Stimulated activated CD8-positive, alpha-beta memory T cell treated with anti-CD3 and anti-CD28 coated beads, Interleukin-15, amount 100 ng/mL, for 48 hours (primary cell): ENCODE results near the gene DEFB119.
"Not testable (repeated sequence)": the region's sequence is repeated elsewhere in the genome, so short reads cannot be mapped to it uniquely, and the experiment has no call there.

ENCODE experiments used
- DNase-seq, 2 donors: peaks; one replicate each; pipeline ENCODE4 v3.0.0-alpha.2; 2020; ENCODE audit warnings: low read depth in 2 of 2

The DEFB119 gene, protein sequence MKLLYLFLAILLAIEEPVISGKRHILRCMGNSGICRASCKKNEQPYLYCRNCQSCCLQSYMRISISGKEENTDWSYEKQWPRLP

DNA sequence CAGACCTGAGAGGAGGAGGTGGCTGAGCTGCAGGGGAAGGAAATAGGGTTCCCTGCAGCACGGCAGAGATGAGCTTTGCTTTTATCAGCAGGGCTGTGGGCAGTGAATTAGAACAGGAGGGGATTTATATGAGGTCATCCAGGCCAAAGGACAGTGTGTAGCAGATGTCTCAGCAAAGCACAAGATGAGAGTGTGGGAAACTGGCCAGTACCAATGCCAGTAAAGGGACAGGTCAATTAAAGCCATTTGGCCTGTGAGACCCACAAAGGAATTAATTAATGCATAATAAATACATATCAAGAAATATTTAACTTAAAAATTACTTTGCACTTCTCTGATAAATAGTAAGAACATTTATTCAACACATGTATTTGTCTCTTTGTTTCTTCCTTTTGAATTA, at the start of gene DEFB119:
DEFB119 (minus strand) TSS at position 101 of the 400 bp plus-strand sequence. CDS start 107 bp downstream, outside the sequence.
- no peak for DNase-seq

DNA sequence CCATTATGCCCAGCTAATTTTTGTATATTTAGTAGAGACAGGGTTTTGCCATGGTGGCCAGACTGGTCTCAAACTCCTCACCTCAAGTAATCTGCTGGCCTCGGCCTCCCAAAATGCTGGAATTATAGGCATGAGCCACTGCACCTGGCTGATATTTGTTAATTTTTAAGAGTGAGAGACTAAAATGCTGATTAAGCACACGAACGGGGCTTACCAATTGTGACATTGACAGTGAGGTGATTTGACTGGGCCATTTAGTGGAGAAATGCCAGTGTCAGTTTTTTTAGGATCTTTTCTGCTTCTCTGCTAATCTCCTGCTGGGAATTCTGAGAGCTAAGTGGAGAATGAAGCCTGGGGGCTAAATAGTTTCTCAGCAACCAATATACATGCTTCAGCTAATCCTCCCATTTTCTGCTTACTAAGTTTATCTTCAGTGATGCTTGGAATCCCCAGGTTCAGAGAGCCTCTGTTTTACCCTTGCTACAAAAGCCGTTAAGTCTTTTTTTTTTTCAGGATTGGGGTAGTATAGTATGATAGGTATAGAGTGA, 40.3 kb upstream of the DEFB119 start:
- DNase-seq = no peak

DNA sequence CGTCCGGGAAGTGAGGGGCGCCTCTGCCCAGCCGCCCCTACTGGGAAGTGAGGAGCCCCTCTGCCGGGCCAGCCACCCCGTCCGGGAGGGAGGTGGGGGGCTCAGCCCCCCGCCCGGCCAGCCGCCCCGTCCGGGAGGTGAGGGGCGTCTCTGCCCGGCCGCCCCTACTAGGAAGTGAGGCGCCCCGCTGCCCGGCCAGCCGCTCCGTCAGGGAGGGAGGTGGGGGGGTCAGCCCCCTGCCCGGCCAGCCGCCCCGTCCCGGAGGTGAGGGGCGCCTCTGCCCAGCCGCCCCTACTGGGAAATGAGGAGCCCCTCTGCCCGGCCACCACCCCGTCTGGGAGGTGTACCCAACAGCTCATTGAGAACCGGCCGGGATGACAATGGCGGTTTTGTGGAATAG, 37.2 kb upstream of the DEFB119 start:
- not testable (repeated sequence) for DNase-seq

DNA sequence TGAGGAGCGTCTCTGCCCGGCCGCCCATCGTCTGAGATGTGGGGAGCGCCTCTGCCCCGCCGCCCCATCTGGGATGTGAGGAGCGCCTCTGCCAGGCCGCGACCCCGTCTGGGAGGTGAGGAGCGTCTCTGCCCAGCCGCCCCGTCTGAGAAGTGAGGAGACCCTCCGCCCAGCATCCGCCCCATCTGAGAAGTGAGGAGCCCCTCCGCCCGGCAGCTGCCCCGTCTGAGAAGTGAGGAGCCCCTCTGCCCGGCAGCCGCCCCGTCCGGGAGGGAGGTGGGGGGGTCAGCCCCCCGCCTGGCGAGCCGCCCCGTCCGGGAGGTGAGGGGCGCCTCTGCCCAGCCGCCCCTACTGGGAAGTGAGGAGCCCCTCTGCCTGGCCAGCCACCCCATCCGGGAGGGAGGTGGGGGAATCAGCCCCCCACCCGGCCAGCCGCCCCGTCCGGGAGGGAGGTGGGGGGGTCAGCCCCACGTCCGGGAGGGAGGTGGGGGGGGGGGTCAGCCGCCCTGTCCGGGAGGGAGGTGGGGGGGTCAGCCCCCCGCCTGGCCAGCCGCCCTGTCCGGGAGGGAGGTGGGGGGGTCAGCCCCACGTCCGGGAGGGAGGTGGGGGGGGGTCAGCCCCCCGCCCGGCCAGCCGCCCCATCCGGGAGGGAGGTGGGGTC, 36.6 kb upstream of the DEFB119 start:
- DNase-seq = not testable (repeated sequence)

DNA sequence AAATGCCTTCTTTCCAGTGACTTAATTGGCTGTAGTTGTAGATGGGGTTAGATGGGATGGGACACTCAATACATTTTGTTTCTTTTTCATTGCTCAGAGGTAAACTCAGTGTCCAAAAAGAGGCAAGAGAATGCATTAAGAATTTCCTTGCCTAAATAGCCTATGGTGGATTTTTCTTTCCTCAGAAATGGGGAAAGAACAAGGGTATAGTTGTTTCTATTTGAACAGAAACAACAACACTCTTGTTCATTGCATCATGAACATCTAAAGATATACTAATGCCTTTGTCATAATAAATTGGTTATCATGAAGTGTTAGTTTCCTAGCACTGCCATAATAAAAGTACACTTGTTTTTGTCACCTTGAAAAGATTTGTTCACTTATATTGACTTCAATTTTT, 35.4 kb upstream of the DEFB119 start:
- no peak for DNase-seq

DNA sequence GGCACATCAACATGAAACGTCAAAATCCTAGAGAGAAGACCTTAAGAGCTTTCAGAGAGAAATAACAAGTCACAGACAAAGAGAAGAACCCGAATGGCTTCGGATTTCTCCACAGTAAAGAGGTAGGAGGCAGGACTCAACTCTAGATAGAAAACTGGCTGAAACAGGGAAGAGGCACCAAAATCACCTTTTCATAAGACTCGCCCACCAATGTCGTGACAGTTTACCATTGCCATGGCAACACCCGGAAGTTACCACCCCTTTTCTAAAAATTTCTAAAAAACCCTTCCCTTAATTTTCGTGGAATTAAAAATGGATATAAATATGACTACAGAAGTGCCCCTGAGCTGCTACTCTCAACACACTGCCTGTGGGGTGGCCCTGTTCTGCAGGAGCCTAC, 27.9 kb upstream of the DEFB119 start:
- DNase-seq = no peak

DNA sequence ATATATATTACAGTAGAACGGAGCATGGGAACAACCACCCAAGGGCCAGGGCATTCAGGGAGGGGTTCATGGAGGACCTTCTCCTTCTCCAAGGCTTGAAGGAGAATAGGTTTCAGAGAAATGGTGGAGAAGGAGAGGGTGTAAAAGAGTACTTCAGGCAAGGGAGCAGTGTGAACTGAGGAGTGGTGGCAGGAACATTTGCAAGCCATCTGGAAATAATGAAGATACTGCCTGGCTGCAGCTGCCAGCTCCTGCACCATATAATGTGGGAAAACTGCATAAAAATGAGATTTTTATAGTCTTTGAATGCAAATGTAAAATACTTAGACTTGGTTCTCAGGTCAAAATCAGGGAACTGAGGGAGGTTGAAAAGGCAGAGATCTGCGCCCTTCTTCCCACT, 25.3 kb upstream of the DEFB119 start:
- DNase-seq = no peak

DNA sequence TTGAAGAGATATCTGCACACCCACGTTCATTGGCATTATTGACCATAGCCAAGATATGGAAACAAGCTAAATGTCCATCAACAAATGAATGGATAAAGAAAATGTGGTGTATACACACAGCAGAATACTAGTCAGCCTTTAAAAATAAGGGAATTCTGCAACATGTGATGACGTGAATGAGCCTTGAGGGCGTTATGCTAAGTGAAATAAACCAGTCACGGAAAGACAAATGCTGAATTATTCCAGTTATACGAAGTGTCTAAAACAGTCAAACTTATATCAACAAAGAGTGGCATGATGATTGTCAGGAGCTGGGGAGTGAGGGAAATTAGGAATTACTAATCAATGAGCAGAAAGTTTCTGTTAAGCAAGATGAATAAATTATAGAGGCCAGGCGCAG, 24.0 kb upstream of the DEFB119 start:
- DNase-seq = no peak

DNA sequence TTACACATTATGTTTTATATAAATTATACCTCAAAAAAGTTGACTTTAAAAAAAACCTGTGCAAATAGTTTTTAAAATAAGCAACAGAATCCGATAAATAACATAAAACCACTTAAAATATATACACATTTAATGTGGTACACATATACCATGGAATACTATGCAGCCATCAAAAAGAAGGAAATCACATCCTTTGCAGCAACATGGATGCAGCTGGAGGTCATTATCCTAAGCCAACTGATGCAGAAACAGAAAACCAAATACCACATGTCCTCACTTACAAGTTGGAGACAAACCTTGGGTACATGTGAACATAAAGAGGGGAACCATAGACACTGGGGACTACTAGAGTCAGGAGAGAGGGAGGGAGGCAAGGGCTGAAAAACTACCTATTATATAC, 19.6 kb upstream of the DEFB119 start:
- DNase-seq = no peak

DNA sequence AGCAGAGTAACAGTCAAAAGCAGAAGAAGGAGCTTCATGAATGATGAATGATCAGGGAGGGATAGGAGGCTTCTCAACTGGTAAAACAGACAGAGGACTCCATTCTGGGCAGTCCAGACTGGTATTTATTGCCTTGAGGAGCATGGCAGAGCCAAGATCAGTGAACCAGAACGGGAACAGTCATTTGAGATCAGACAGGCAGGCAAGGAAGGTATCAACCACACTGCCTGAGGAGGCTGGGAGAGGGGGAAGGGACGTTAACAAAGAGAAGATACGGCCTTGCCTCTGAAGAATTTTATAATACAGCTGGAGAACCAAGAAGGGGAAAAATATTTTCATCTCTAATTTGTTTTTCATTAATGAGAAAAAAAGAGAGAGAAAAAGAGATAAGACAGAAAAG, 15.7 kb upstream of the DEFB119 start, which contains the start of gene DEFB121:
DEFB121 (minus strand) TSS at position 101 of the 400 bp plus-strand sequence; CDS start at position 38, 63 bp downstream.
- DNase-seq = no peak

DNA sequence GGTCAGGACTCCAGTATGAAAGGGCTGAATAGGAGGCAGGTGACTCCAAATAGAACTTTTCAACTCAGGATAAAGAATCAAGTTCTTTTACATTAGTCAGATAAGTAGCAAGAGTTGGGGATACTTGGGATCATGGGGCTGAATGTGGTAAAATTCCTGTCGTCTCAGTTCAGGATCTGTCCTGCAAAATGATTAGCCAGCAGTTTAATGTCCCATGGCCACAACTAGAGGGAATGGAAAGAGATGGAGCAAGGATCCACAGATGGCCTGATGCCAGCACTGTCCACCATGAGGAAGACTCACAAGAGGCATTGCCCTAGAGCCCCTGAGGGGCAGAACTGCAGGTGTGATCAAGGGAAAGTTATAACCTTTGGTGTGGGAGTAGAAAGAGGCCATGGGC, 13.5 kb upstream of the DEFB119 start:
- no peak for DNase-seq

DNA sequence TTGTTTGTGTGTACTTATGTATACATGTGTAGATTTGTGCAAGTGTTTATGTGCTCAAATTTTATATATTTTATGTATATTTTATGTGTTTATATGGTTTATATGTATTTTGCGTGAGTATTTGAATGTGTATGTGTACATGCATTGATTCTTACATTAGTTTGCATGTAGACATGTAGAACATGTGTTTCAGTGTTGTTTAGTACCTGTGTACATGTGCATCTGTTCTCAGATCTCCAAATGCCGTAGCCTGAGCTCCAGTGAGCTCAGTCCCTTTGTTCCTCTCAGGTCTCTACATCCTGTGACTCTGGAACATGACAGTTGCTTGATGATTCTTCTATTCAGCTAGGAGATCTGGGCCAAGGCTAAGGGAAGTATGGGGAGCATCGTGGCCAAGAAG, 4.5 kb upstream of the DEFB119 start:
- DNase-seq = no peak

DNA sequence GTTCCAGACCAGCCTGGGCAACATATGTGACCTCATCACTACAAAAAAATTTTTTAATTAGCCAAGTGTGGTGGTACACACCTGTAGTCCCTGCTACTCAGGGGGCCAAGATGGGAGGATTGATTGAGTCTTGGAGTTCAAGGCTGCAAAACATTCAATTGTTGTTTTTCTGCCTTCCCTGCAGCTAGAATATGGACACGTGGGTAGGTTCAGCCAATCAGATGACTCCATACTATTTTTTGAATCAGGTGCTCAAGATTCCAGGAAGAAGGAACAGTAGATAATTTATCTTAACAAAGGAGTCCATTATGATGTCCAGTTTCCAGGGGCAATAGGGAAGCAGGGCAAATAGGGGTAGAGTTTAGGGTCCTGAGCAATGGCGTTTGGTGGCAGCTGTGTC, 2.4 kb upstream of the DEFB119 start:
- no peak for DNase-seq

DNA sequence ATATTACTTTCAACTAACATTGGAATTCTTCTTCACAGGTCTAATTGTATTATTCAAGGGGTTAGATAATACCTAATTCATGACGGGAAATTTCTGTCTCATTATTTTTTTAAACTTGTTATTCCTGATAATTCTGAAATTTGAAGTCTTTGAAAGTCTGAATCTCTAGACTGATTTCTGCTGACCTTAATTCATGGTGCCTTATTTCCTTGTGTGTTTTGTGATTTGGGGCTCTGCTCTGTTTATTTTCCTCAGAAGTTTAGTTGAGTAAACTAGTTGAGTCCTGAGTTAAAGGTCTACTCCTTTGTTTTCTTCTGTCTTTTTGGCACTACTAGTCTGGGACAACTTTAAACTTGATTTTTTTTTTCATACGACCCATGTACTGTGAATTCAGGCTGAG, 16.0 kb downstream of the DEFB119 start:
- no peak for DNase-seq

DNA sequence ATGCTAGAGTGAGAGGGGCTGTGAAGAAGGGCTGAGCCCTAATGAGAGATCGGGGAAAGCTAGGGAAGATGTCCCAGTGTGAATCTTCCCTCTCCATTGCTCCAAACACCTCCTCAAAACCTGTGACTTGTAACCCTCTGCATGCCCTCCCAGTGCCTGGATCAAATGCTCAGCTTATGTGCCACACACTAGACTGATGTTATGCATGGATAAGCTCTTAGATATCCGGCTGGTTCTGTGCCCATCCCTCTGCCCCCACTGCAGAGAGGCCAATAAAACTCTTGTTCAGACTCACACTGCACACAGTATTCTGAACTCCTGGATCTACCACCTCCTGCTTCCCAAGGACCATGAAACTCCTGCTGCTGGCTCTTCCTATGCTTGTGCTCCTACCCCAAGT, 22.1 kb downstream of the DEFB119 start, which contains the start of gene DEFB118:
DEFB118 (plus strand) TSS at position 301 of the 400 bp plus-strand sequence; CDS start at position 351, 50 bp downstream.
- DNase-seq = no peak

DNA sequence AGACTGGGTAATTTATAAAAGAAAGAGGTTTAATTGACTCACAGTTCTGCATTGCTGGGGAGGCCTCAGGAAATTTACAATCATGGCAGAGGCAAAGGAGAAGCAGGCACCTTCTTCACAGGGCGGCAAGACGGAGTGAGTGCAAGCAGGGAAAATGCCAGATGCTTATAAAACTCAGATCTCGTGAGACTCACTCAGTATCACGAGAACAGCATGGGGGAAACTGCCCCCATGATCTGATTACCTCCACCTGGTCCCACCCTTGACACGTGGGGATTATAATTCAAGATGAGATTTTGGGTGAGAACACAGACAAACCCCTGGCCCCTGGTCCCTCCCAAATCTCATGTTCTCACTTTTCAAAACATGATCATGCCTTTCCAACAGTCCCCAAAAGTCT, 26.1 kb downstream of the DEFB119 start:
- DNase-seq = not testable (repeated sequence)

DNA sequence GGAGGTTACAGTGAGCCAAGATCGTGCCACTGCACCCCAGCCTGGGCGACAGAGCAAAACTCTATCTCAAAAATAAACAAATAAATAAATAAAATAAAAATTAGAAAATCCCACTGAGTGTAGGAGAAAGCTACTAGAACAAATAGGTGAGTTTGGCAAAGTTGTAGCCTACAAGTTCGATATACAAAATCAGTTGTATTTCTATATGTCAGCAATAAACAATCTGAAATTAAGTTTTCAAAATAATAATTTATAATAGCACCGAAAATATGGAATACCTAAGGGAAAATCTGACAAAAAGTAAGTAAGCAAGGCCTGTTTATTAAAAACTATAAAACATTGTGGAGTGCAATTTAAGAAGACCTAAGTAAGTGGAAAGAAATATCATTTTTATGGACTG, 27.1 kb downstream of the DEFB119 start:
- no peak for DNase-seq

DNA sequence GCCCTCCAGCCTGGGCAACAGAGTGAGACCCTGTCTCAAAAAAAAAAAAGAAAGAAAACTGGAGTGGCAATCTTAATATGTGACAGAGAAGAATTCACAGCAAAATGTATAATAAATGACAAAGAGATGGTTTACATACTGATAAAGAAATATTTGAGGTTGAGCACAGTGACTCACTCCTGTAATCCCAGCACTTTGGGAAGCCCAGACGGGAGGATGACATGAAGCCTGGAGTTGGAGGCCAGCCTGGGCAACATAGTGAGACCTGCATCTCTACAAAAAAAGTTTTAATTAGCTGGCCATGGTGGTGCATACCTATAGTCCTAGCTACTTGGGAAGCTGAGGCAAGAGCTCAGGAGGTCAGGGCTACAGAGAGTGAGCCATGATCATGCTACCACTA, 34.4 kb downstream of the DEFB119 start:
- DNase-seq = no peak

DNA sequence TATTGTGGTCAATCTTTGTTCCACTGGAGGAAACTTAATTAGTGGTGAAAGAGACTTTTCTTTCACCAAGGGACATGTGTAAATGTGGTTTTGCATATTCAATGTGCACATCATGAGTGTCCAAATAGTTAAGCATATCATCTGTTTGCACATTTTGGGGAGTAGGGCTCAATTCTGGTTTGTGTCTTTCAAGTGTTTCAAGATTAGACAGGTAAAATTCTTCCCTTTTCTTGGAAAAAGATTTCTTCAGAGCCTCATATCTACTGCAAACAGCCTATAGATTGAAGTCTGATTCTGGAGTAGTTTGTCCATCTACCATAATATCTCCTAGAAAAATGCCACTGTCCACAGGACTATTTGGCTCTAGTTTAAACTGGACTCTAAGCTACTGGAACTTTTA, 48.9 kb downstream of the DEFB119 start:
- DNase-seq = no peak

DNA sequence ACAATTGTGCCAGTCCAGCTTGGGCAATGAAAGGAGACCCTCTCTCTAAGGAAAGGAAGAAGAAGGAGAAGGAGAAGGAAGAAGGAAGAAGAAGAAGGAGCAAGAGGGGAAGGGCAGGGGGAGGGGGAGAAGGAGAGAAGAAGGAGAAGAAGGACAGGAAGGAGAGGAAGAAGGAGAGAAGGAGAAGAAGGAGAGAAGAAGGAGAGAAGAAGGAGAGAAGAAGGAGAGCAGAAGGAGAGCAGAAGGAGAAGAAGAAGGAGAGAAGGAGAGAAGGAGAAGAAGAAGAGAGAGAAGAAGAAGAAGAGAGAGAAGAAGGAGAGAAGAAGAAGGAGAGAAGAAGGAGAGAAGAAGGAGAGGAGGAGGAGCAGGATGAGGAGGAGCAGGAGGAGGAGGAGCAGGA, 59.5 kb downstream of the DEFB119 start:
- no peak for DNase-seq
